ENCODE measurements around the gene C19orf44. TPM values are rescaled to one million over a fixed set of nuclear protein-coding genes. Genes with fewer than 3 reads are reported as not detected.
A peak's percentile ranks its signal among the peaks of the same experiment; 100 is the strongest.

Gene C19orf44
- total RNA-seq, 1 donor from 2014 or later: 13.2 TPM

GRCh38 chr19:16566702-16567101, 70.5 kb downstream of the C19orf44 start:
- Histone ChIP-seq H3K9ac (no peak overlapping the region), H3F3A (ENCODE audit: low read depth) (no peaks in the 10 kb centered on the region), H3K4me1 (no peaks in the 10 kb centered on the region), H2AFZ (replicated peaks) (no peak overlapping the region), H3K79me2 (ENCODE audit: low read depth) (peaks cover 23% of the 10 kb centered on the region), H3K36me3 (no peaks in the 10 kb centered on the region), H3K4me3 (no peak overlapping the region), H3K27ac (no peak overlapping the region), H3K4me2 (no peak overlapping the region), H3K27me3 (no peaks in the 10 kb centered on the region), H3K9me3 (ENCODE audit: low read depth) (no peaks in the 10 kb centered on the region), H4K20me1 (ENCODE audit: low read depth) (no peaks in the 10 kb centered on the region)
- peaks cover 6% of the 10 kb centered on the region for H3K4me1 Mint-ChIP-seq
- H3K27me3 Mint-ChIP-seq (ENCODE audit: insufficient read depth, low read depth): no peaks in the 10 kb centered on the region
- no peak overlapping the region for H3K4me3 Mint-ChIP-seq
- no peak for TF ChIP-seq CTCF (IDR thresholded peaks at IDR 0.05)
- no peak for TF ChIP-seq EZH2 (IDR thresholded peaks at IDR 0.05)
- TF ChIP-seq EZH2phosphoT487 (IDR thresholded peaks at IDR 0.05): no peak
- no peaks in the 10 kb centered on the region for H3K9me3 Mint-ChIP-seq
- DNase-seq (ENCODE audit: low spot score): no peak
- no peak overlapping the region for H3K27ac Mint-ChIP-seq
- H3K36me3 Mint-ChIP-seq: peaks cover 16% of the 10 kb centered on the region

GRCh38 chr19:16569609-16570320, 73.6 kb downstream of the C19orf44 start:
- Mint-ChIP-seq H3K27me3 (ENCODE audit: insufficient read depth, low read depth) (no peaks in the 10 kb centered on the region), H3K4me1 (peaks cover 19% of the 10 kb centered on the region), H3K36me3 (peaks cover 11% of the 10 kb centered on the region), H3K9me3 (no peaks in the 10 kb centered on the region), H3K4me3 (peak overlapping the region; percentile 84), H3K27ac (no peak overlapping the region)
- no peak overlapping the region for H2AFZ ChIP-seq (replicated peaks)
- no peak for DNase-seq (ENCODE audit: low spot score)
- no peak overlapping the region for H3K4me3 ChIP-seq
- H3K9ac ChIP-seq: no peak overlapping the region
- H3K4me2 ChIP-seq: no peak overlapping the region
- no peaks in the 10 kb centered on the region for H3K27me3 ChIP-seq
- peaks cover 6% of the 10 kb centered on the region for H4K20me1 ChIP-seq (ENCODE audit: low read depth)
- H3K79me2 ChIP-seq (ENCODE audit: low read depth): peaks cover 43% of the 10 kb centered on the region
- H3K4me1 ChIP-seq: peaks cover 8% of the 10 kb centered on the region
- H3K27ac ChIP-seq: no peak overlapping the region
- H3K36me3 ChIP-seq: no peaks in the 10 kb centered on the region
- no peaks in the 10 kb centered on the region for H3K9me3 ChIP-seq (ENCODE audit: low read depth)
- H3F3A ChIP-seq (ENCODE audit: low read depth): peaks cover 11% of the 10 kb centered on the region
- TF ChIP-seq EZH2 (IDR thresholded peaks at IDR 0.05): no peak
- TF ChIP-seq CTCF (IDR thresholded peaks at IDR 0.05): no peak
- no peak for TF ChIP-seq EZH2phosphoT487 (IDR thresholded peaks at IDR 0.05)

Small RNAs within 50 kb of the gene (small RNA-seq; reads per million reads assigned to genes)
- gene RN7SL146P: not detected

Other genes with a start within 250 kb of the C19orf44 start
- gene KLF2, start 171.6 kb upstream of the C19orf44 start, total RNA-seq (ENCODE audit: low replicate concordance): not detected in 2 replicates
- 15.8 and 24.4 TPM in 2 replicates for gene EPS15L1, start 24.4 kb upstream of the C19orf44 start, total RNA-seq (ENCODE audit: low replicate concordance)
- gene CALR3, start 227 bp upstream of the C19orf44 start, total RNA-seq (ENCODE audit: low replicate concordance): 0.09 and 2.0 TPM in 2 replicates
- gene CHERP, start 46.0 kb downstream of the C19orf44 start, total RNA-seq (ENCODE audit: low replicate concordance): 5.5 and 13.7 TPM in 2 replicates
- 16.4 and 24.8 TPM in 2 replicates for gene SLC35E1, start 76.0 kb downstream of the C19orf44 start, total RNA-seq (ENCODE audit: low replicate concordance)
- gene MED26, start 131.8 kb downstream of the C19orf44 start, total RNA-seq (ENCODE audit: low replicate concordance): 7.4 and 8.6 TPM in 2 replicates
- 65.3 and 105 TPM in 2 replicates for gene SMIM7, start 163.8 kb downstream of the C19orf44 start, total RNA-seq (ENCODE audit: low replicate concordance)
- 0.36 and 1.5 TPM in 2 replicates for gene TMEM38A, start 164.7 kb downstream of the C19orf44 start, total RNA-seq (ENCODE audit: low replicate concordance)
- gene NWD1, start 223.5 kb downstream of the C19orf44 start, total RNA-seq (ENCODE audit: low replicate concordance): not detected in 2 replicates